Body of pancreas (tissue), 4 donors: ENCODE results near the gene NBPF26.
"Not testable (repeated sequence)": the region's sequence is repeated elsewhere in the genome, so short reads cannot be mapped to it uniquely, and the experiment has no call there.

Experiments used
- POLR2A ChIP-seq, 3 donors: fragments of 450-650 bp; IDR thresholded peaks; one replicate each; pipeline ENCODE4 v1.6.1; 2016; ENCODE audit warnings: antibody characterized with exemption in 3 of 3, mild to moderate bottlenecking in 2 of 3
- TF ChIP-seq, protein P1 (sequence below), 7 experiments: fragments of 450-650 bp in 4 of 7; fragments of 200-600 bp in 3 of 7; sonication (generic) in 3 of 7; IDR thresholded peaks; one replicate each; pipeline ENCODE4 v1.5.1; 2016 to 2019; ENCODE audit warnings: antibody characterized with exemption in 7 of 7

DNA sequence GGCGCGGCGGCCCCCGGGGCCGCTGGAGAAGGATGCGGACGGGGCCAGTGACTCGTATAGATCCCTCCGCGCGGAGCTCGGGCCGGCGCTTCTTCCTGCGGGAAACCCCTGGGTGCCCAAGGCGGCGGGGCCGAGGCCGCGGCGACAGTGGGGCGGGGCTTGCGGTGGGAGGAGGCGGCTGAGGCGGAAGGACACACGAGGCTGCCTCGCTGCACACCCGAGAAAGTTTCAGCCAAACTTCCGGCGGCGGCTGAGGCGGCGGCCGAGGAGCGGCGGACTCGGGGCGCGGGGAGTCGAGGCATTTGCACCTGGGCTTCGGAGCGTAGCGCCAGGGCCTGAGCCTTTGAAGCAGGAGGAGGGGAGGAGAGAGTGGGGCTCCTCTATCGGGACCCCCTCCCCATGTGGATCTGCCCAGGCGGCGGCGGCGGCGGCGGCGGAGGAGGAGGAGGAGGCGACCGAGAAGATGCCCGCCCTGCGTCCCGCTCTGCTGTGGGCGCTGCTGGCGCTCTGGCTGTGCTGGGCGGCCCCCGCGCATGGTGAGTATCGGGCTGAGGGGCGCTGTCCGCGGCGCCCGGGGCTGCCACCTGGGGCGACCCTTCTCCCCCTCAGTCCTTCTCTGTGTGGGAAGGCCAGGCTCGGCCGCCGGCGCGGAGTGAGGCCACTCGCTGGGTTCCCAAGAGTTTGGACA lies at the start of gene NBPF26:
- TF ChIP-seq, protein P1, sequence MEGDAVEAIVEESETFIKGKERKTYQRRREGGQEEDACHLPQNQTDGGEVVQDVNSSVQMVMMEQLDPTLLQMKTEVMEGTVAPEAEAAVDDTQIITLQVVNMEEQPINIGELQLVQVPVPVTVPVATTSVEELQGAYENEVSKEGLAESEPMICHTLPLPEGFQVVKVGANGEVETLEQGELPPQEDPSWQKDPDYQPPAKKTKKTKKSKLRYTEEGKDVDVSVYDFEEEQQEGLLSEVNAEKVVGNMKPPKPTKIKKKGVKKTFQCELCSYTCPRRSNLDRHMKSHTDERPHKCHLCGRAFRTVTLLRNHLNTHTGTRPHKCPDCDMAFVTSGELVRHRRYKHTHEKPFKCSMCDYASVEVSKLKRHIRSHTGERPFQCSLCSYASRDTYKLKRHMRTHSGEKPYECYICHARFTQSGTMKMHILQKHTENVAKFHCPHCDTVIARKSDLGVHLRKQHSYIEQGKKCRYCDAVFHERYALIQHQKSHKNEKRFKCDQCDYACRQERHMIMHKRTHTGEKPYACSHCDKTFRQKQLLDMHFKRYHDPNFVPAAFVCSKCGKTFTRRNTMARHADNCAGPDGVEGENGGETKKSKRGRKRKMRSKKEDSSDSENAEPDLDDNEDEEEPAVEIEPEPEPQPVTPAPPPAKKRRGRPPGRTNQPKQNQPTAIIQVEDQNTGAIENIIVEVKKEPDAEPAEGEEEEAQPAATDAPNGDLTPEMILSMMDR (IDR thresholded peaks at IDR 0.05): not testable (repeated sequence)
- peak in 1 of 3 donors; percentile 74 for TF ChIP-seq POLR2A (IDR thresholded peaks at IDR 0.05)
